ENCODE data around the gene AP1S1. TPM values are rescaled to one million over a fixed set of nuclear protein-coding genes. Genes with fewer than 3 reads are reported as not detected.
"Not testable (repeated sequence)": the region's sequence is repeated elsewhere in the genome, so short reads cannot be mapped to it uniquely, and the experiment has no call there.

AP1S1 gene
- total and polyA plus RNA-seq, 2 donors (not counting 1 experiment from before 2014, with no cell fraction given) = 10.3 to 16.3 TPM

GRCh38 chr7:101119876-101120275, 34.4 kb upstream of the AP1S1 start:
- intact Hi-C loops (cut with micrococcal nuclease) = no loop called here
- peaks cover 0 to 7% (median 1%) of the 10 kb centered on the region in 4 experiments for H3K27me3 ChIP-seq (replicated peaks in 1 of 4; ENCODE audit: control extremely low read depth in 1 of 4, control insufficient read depth in 3 of 4, insufficient read depth in 4 of 4, low read length in 3 of 4)
- CTCF ChIA-PET = interaction anchor here (0.9 to 1.3 kb wide), 2 partner anchors 24 to 42 kb away, joined by 3 to 4 read pairs; no protein-coding TSS in a partner anchor
- peaks cover 18% of the 10 kb centered on the region for H3K4me1 Mint-ChIP-seq
- H3K4me3 ChIP-seq (ENCODE audit: control extremely low read depth in 1 of 5, extremely low read depth in 1 of 5, insufficient read depth in 1 of 5, low read depth in 2 of 5, low read length in 4 of 5) = no peak overlapping the region
- H3K79me2 ChIP-seq (ENCODE audit: control insufficient read depth, insufficient read depth, low read length) = no peaks in the 10 kb centered on the region
- H3K27ac Mint-ChIP-seq = no peak overlapping the region
- DNase-seq (no peak), ATAC-seq (ENCODE audit: low read depth) (no peak)
- peaks cover 20% of the 10 kb centered on the region for H3K27me3 Mint-ChIP-seq
- H3K9ac ChIP-seq (ENCODE audit: low read length) = no peak overlapping the region
- H3K9me3 ChIP-seq (ENCODE audit: control extremely low read depth in 1 of 3, control insufficient read depth in 2 of 3, insufficient read depth in 1 of 3, low read length in 2 of 3) = peaks cover 0 to 4% (median 0%) of the 10 kb centered on the region in 3 donors
- H3K4me2 ChIP-seq (replicated peaks; ENCODE audit: low read depth, low read length, poor library complexity, severe bottlenecking) = no peak overlapping the region
- no peaks in the 10 kb centered on the region for H4K20me1 ChIP-seq (ENCODE audit: control insufficient read depth, insufficient read depth, low read length, poor library complexity, severe bottlenecking)
- no peak overlapping the region for H3K27ac ChIP-seq (ENCODE audit: low read length in 2 of 2)
- POLR2A ChIA-PET = no interaction called here
- H3K36me3 ChIP-seq (replicated peaks in 1 of 2; ENCODE audit: control extremely low read depth in 1 of 2, control insufficient read depth in 1 of 2, extremely low read depth in 1 of 2, insufficient read depth in 2 of 2, low read length in 1 of 2) = no peaks in the 10 kb centered on the region
- peaks cover 9 to 11% of the 10 kb centered on the region in 2 donors for H3K4me1 ChIP-seq (ENCODE audit: control insufficient read depth in 2 of 2, insufficient read depth in 2 of 2, low read length in 2 of 2)
- TF ChIP-seq CTCF (IDR thresholded peaks at IDR 0.05) (no peak), EZH2 (IDR thresholded peaks at IDR 0.05; ENCODE audit: borderline replicate concordance, insufficient read depth, low read depth, low read length, poor library complexity, severe bottlenecking) (no peak)
- WGBS (ENCODE audit: insufficient coverage) = 58% methylated on average over 9 of the region's 10 CpGs
- no peak overlapping the region for H2AFZ ChIP-seq (ENCODE audit: insufficient read depth, low read depth, low read length, poor library complexity, severe bottlenecking)
- H3K9me3 Mint-ChIP-seq (ENCODE audit: insufficient read depth) = no peaks in the 10 kb centered on the region
- no peak overlapping the region for H3K4me3 Mint-ChIP-seq

DNA sequence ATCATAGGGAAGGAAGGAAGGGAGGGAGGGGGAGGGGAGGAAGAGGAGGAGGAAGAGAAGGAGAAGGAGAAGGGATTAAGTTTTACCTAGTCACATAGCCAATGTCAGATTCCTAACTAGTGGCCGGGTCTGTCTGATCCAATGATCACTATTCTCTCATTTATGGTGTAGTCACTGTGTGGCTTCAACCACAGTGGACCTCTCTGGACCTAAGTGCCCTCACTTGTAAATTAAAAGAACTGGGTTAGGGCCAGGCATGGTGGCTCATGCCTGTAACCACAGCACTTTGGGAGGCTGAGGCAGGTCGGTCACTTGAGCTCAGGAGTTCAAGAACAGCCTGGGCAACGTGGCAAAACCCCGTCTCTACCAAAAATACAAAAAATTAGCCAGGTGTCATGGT, 34.0 kb upstream of the AP1S1 start:
- no peaks in the 10 kb centered on the region for H3K79me2 ChIP-seq (ENCODE audit: control insufficient read depth, insufficient read depth, low read length)
- no peak overlapping the region for H3K4me3 Mint-ChIP-seq
- H3K4me1 Mint-ChIP-seq = peaks cover 21% of the 10 kb centered on the region
- H3K9me3 ChIP-seq (ENCODE audit: control extremely low read depth in 1 of 3, control insufficient read depth in 2 of 3, insufficient read depth in 1 of 3, low read length in 2 of 3) = peaks cover 0 to 4% (median 0%) of the 10 kb centered on the region in 3 donors
- CTCF ChIA-PET = interaction anchor here (0.9 to 1.3 kb wide), 2 partner anchors 24 to 43 kb away, joined by 3 to 4 read pairs; no protein-coding TSS in a partner anchor
- H3K36me3 ChIP-seq (replicated peaks in 1 of 2; ENCODE audit: control extremely low read depth in 1 of 2, control insufficient read depth in 1 of 2, extremely low read depth in 1 of 2, insufficient read depth in 2 of 2, low read length in 1 of 2) = no peaks in the 10 kb centered on the region
- no peak overlapping the region for H2AFZ ChIP-seq (ENCODE audit: insufficient read depth, low read depth, low read length, poor library complexity, severe bottlenecking)
- no peak overlapping the region for H3K4me3 ChIP-seq (ENCODE audit: control extremely low read depth in 1 of 5, extremely low read depth in 1 of 5, insufficient read depth in 1 of 5, low read depth in 2 of 5, low read length in 4 of 5)
- POLR2A ChIA-PET = no interaction called here
- no CpG with 5 or more reads among the region's 4 CpGs for WGBS (ENCODE audit: insufficient coverage)
- H3K4me2 ChIP-seq (replicated peaks; ENCODE audit: low read depth, low read length, poor library complexity, severe bottlenecking) = no peak overlapping the region
- H3K27me3 Mint-ChIP-seq = peaks cover 22% of the 10 kb centered on the region
- TF ChIP-seq CTCF (IDR thresholded peaks at IDR 0.05) (no peak), EZH2 (IDR thresholded peaks at IDR 0.05; ENCODE audit: borderline replicate concordance, insufficient read depth, low read depth, low read length, poor library complexity, severe bottlenecking) (no peak)
- H3K4me1 ChIP-seq (ENCODE audit: control insufficient read depth in 2 of 2, insufficient read depth in 2 of 2, low read length in 2 of 2) = peaks cover 9 to 11% of the 10 kb centered on the region in 2 donors
- no peak overlapping the region for H3K27ac Mint-ChIP-seq
- no peak for ATAC-seq (ENCODE audit: low read depth)
- no peak overlapping the region for H3K9ac ChIP-seq (ENCODE audit: low read length)
- H4K20me1 ChIP-seq (ENCODE audit: control insufficient read depth, insufficient read depth, low read length, poor library complexity, severe bottlenecking) = no peaks in the 10 kb centered on the region
- peaks cover 0 to 8% (median 1%) of the 10 kb centered on the region in 4 experiments for H3K27me3 ChIP-seq (replicated peaks in 1 of 4; ENCODE audit: control extremely low read depth in 1 of 4, control insufficient read depth in 3 of 4, insufficient read depth in 4 of 4, low read length in 3 of 4)
- no peak for DNase-seq
- no peak overlapping the region for H3K27ac ChIP-seq (ENCODE audit: low read length in 2 of 2)
- intact Hi-C loops (cut with micrococcal nuclease) = no loop called here
- no peaks in the 10 kb centered on the region for H3K9me3 Mint-ChIP-seq (ENCODE audit: insufficient read depth)

GRCh38 chr7:101121631-101121990, 32.7 kb upstream of the AP1S1 start:
- H3K36me3 ChIP-seq (replicated peaks in 1 of 2; ENCODE audit: control extremely low read depth in 1 of 2, control insufficient read depth in 1 of 2, extremely low read depth in 1 of 2, insufficient read depth in 2 of 2, low read length in 1 of 2); DNase-seq; H3K9me3 Mint-ChIP-seq (ENCODE audit: insufficient read depth); H3K27ac Mint-ChIP-seq; POLR2A ChIA-PET; ATAC-seq (ENCODE audit: low read depth); H3K79me2 ChIP-seq (ENCODE audit: control insufficient read depth, insufficient read depth, low read length); H4K20me1 ChIP-seq (ENCODE audit: control insufficient read depth, insufficient read depth, low read length, poor library complexity, severe bottlenecking); H3K9ac ChIP-seq (ENCODE audit: low read length); CTCF ChIA-PET; H3K9me3 ChIP-seq (ENCODE audit: control extremely low read depth in 1 of 3, control insufficient read depth in 2 of 3, insufficient read depth in 1 of 3, low read length in 2 of 3); H3K27ac ChIP-seq (ENCODE audit: low read length in 2 of 2); intact Hi-C loops (cut with micrococcal nuclease): not testable (repeated sequence)
- Histone ChIP-seq H3K4me3 (ENCODE audit: control extremely low read depth in 1 of 5, extremely low read depth in 1 of 5, insufficient read depth in 1 of 5, low read depth in 2 of 5, low read length in 4 of 5) (peak overlapping the region in 2 of 5 experiments; percentile 6 to 38), H3K4me2 (replicated peaks; ENCODE audit: low read depth, low read length, poor library complexity, severe bottlenecking) (peak overlapping the region; percentile 79), H3K4me1 (ENCODE audit: control insufficient read depth in 2 of 2, insufficient read depth in 2 of 2, low read length in 2 of 2) (peaks cover 16 to 19% of the 10 kb centered on the region in 2 donors), H3K27me3 (replicated peaks in 1 of 4; ENCODE audit: control extremely low read depth in 1 of 4, control insufficient read depth in 3 of 4, insufficient read depth in 4 of 4, low read length in 3 of 4) (peaks cover 0 to 16% (median 1%) of the 10 kb centered on the region in 4 experiments), H2AFZ (ENCODE audit: insufficient read depth, low read depth, low read length, poor library complexity, severe bottlenecking) (peak overlapping the region; percentile 98)
- 100% methylated on average over 1 of the region's 9 CpGs for WGBS (ENCODE audit: insufficient coverage)
- Mint-ChIP-seq H3K4me1 (peaks cover 33% of the 10 kb centered on the region), H3K4me3 (peak overlapping the region; percentile 72), H3K27me3 (peaks cover 27% of the 10 kb centered on the region)
